NCI-H1092 treated with DMSO at 0.1 percent for 48 hours (cell line): ENCODE measurements around the gene OPN1SW.
A peak's percentile ranks its signal among the peaks of the same experiment; 100 is the strongest.

Experiments
- DNase-seq: peaks from one replicate; lab custom pipeline; 2025; lab: John Stamatoyannopoulos, UW

OPN1SW gene

DNA sequence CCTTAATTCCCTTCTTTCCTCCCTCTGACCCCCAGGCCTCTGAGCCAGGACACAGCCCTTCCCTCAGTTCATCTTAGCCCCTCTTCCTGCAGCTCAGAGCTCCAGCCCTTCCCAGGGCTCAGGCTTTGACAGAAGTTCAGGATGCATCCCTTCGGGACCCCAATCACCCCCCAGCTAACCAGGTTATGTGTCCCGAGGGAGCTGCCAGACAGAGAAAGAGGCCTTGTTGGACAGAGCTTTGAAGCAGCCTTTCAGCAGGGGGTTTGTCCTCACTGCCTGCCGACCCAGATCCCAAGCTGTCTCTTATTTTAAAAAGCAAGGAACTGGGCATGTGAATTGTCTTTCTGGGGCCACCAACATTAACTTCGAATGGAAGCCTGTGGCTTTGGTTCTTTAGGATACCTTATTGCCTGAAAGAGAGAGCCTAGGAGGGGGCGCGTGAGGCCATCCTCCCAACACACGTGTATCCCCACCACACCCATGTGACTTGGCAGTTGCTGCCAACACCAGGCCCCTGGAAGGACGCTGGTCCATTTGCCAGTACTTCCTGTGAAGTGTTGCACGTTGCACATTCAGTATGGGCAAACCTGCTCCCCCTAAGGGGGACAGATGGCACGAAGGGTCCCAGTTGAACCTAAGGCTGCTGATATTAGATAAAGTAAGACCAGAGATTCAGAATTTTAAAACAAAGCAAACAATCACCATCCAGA lies 17.0 kb upstream of the OPN1SW start:
- DNase-seq, result no peak

- no peak for DNase-seq
Measured at GRCh38 chr7:128791972-128792327, 16.4 kb upstream of the OPN1SW start.

DNA sequence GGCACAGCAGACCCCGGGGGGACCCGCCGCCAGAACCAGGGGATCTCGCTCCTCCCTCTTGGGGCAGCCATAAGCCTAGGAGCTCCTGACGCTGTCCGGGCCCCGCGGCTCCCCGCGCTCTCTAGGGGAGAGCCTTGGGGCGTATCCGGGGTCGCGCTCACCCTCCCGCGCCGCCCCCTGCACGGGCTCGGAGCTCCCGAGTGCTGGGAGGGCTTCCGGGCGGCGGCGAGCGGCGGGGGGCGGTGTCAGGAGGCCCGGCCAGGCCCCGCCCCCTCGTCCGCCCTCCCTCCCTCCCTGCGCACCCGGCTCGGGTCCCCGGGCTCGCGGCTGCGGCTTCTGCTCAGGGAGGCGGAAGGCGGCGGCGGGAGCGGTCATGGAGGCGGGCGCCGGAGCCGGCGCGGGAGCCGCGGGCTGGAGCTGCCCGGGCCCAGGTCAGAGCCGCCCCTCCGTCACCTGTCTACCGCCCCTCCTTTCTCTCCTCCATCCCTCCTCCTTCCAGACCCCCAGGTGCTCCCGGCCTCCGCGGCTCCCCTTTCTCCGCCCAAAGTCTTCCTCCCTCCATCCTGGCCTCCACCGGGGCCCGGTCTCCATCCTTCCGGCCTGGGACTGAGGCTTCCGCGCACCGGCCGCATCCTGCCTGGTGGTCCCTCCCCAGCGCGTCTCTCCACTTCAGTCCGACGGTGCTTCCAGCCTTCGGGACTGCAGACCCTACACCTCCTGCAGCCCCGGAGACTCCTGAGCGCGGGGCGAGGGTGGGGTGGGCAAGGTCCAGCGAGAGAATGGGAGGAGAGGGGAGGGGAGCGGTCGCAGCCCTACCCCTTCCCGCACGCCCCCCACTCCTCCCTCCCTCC lies 15.8 kb upstream of the OPN1SW start, which contains the start of gene CCDC136:
TSS of gene CCDC136 (plus strand) at position 848 of the 851 bp plus-strand sequence. CDS start 444 bp downstream, outside the sequence.
- peak; percentile 46 for DNase-seq

GRCh38 chr7:128790315-128791041 lies 14.9 kb upstream of the OPN1SW start:
- peak; percentile 29 for DNase-seq

- DNase-seq, result no peak
Measured at GRCh38 chr7:128788446-128789412, 13.1 kb upstream of the OPN1SW start.

- no peak for DNase-seq
Measured at GRCh38 chr7:128785738-128786137, 10.1 kb upstream of the OPN1SW start.

- DNase-seq, result no peak
Measured at GRCh38 chr7:128783143-128783861, 7.7 kb upstream of the OPN1SW start.

DNA sequence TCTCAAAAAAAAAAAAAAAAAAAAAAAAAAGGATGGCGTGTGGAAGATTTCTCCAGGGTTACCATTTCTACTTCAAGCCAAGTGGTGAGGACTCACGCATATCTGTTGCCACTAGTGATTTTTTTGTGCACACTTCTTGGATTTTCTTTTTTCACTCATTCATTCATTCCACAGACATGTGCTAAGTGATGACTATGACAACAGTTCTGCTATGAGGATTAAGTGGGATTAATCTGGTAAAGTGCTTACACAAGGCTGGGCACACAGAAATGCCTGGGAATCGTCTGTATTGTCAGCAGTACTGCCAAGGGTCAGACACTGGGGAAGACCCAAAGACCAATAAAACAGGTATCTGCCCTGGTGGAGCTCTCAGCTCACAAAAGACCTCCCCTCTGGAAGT lies 6.3 kb upstream of the OPN1SW start:
- no peak for DNase-seq

DNA sequence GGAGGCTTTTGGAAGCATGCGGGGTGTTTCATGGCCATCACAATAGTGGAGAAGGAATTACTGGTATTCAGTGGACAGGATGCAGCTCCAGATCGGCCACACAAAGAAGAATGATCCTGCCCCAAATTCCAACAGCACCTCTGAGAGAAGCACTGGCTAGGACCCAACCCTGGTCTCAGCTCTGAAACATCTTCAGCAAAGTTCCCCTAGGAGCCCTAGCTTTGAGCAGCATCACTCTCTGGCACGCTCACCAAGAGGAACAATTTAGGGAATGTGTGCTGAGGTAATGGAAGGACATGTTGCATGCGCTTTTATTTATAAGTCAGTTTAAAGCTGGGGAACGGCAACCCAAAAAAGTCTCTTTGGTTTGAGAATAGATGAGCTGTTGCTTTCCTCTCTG lies 5.5 kb upstream of the OPN1SW start:
- DNase-seq, result no peak

- DNase-seq, result no peak
Measured at GRCh38 chr7:128778946-128779345, 3.4 kb upstream of the OPN1SW start.

GRCh38 chr7:128777156-128778123 lies 1.8 kb upstream of the OPN1SW start:
- no peak for DNase-seq

- no peak for DNase-seq
Measured at GRCh38 chr7:128774921-128775320, 673 bp downstream of the OPN1SW start.

- no peak for DNase-seq
Measured at GRCh38 chr7:128774029-128774689, 1.4 kb downstream of the OPN1SW start.

DNA sequence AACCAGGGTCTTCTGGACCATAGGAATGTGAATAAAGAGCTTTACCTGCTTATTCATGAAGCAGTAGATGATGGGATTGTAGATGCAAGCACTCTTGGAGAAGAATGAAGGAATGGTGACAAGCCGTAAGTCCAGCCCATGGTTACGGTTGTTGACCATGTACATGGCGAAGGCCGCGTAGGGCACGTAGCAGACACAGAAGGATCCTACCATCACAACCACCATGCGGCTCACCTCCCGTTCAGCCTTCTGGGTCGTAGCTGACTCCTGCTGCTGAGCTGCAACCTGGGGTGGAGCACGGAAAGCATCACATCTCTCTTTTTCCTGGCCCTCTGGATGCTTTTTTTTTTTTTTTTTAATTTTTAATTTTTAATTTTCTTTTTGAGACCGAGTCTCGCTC lies 2.0 kb downstream of the OPN1SW start:
- DNase-seq, result no peak

DNA sequence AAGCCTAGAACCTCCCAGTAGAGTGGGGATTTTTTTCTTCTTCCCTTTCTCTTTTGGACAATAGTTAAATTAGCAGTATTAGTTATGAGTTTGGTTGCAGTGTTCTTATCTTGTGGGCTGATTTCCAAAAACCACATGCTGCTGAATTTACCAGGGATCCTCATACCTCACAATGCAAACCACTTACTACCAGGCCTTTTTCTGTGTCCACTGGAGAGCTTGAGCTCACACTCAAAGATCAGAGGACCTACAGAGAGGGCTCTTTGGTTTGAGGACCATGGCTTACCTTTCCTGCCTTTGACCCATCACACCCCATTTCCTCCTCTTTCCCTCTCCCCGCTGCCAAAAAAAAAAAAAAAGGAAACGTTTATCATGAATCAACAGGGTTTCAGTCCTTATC lies 5.4 kb downstream of the OPN1SW start:
- no peak for DNase-seq

GRCh38 chr7:128767475-128768110 lies 8.0 kb downstream of the OPN1SW start:
- DNase-seq, result no peak

- DNase-seq, result no peak
Measured at GRCh38 chr7:128763541-128763940, 12.1 kb downstream of the OPN1SW start.

GRCh38 chr7:128759242-128759641 lies 16.4 kb downstream of the OPN1SW start:
- no peak for DNase-seq

DNA sequence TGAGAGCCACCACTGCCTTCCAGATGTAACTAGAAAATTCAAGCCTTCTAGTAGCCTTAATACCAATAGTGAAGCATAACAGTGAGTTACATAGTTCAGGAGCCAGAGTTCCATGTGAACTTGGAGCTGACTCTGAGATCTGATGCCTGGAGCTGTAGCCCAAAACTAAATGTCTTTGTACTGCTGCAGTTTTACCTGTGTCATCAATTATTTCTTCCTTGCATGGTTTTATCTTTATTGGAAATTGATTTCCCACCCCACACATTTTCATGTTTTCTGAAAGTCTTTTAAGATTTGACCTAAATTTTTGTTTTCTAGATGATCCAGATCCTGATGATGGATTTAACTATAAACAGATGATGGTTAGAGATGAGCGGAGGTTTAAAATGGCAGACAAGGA lies 17.0 kb downstream of the OPN1SW start:
- DNase-seq, result no peak
